Endodermal cell (in vitro differentiated cells): ENCODE data around the gene BMPR1B. TPM values are rescaled to one million over a fixed set of nuclear protein-coding genes. Genes with fewer than 3 reads are reported as not detected.
A peak's percentile ranks its signal among the peaks of the same experiment; 100 is the strongest.

Experiments used
- DNase-seq: peaks from one replicate; pipeline ENCODE4 v3.0.0-alpha.2; 2017
- H3K27ac ChIP-seq: 2 replicates; pipeline ENCODE4 v1.5.1; 2013; ENCODE audit warnings: mild to moderate bottlenecking, low read depth, low read length, moderate library complexity
- H3K27me3 ChIP-seq: 2 replicates; pipeline ENCODE4 v1.6.1; 2013; ENCODE audit warnings: mild to moderate bottlenecking, low read length, moderate library complexity; ENCODE audit not compliant: insufficient read depth, control insufficient read depth, poor library complexity, severe bottlenecking
- H3K36me3 ChIP-seq: 2 replicates; pipeline ENCODE4 v1.7.0; 2013; ENCODE audit warnings: mild to moderate bottlenecking, low read length, moderate library complexity; ENCODE audit not compliant: control insufficient read depth, insufficient read depth
- H3K4me1 ChIP-seq: one replicate; pipeline ENCODE4 v1.7.0; 2013; ENCODE audit warnings: low read length; ENCODE audit not compliant: control insufficient read depth, insufficient read depth
- H3K4me3 ChIP-seq: 2 replicates; pipeline ENCODE4 v1.5.1; 2013; ENCODE audit warnings: mild to moderate bottlenecking, low read length, moderate library complexity
- H3K9ac ChIP-seq: 2 replicates; pipeline ENCODE4 v1.6.1; 2013; ENCODE audit warnings: mild to moderate bottlenecking, low read length, moderate library complexity; ENCODE audit not compliant: poor library complexity, severe bottlenecking; ENCODE audit errors: extremely low read depth
- H3K9me3 ChIP-seq: 2 replicates; pipeline ENCODE4 v1.6.1; 2013; ENCODE audit warnings: mild to moderate bottlenecking, low read length, moderate library complexity; ENCODE audit not compliant: control insufficient read depth
- H3K27ac Mint-ChIP-seq: 2 replicates; pipeline ENCODE4 v1.8.0; 2020; ENCODE audit warnings: mixed read lengths
- H3K27me3 Mint-ChIP-seq: 2 replicates; pipeline ENCODE4 v1.8.0; 2021; ENCODE audit warnings: mild to moderate bottlenecking, mixed read lengths; ENCODE audit not compliant: insufficient read depth
- H3K36me3 Mint-ChIP-seq: 2 replicates; pipeline ENCODE4 v1.8.0; 2020; ENCODE audit warnings: low read depth, mixed read lengths
- H3K4me1 Mint-ChIP-seq: 2 replicates; pipeline ENCODE4 v1.8.0; 2020; ENCODE audit warnings: mixed read lengths
- H3K4me3 Mint-ChIP-seq: 2 replicates; pipeline ENCODE4 v1.8.0; 2020; ENCODE audit warnings: mild to moderate bottlenecking, moderate library complexity, mixed read lengths
- H3K9me3 Mint-ChIP-seq: 2 replicates; pipeline ENCODE4 v1.8.0; 2020; ENCODE audit warnings: mild to moderate bottlenecking, mixed read lengths
- CTCF ChIP-seq: fragments of 200-600 bp; sonication (generic); conservative IDR thresholded peaks from 2 replicates; pipeline ENCODE4 v1.5.0; 2021; ENCODE audit warnings: antibody characterized with exemption, mild to moderate bottlenecking
- WGBS, 2 experiments: methylation state at CpG; one replicate each; pipeline versions ENCODE4 v1.1.5 to v1.1.7; 2013; ENCODE audit warnings: missing lambda C conversion rate in 2 of 2, mixed read lengths in 1 of 2; ENCODE audit not compliant: insufficient coverage in 1 of 2, insufficient read length in 1 of 2; 5-methylcytosine and 5-hydroxymethylcytosine counted together
- total RNA-seq, 2 donors: library from RNA; stranded (reverse); fragmentation: NEBNext Ultra II Directional in 1 of 2; extraction: Animal tissue kit (Norgen Biotek cat#: 25700) in 1 of 2; gene quantifications; 2 replicates in 1 of 2; 3 replicates in 1 of 2; pipeline ENCODE4 v1.2.1, GENCODE V29; 2021

Gene BMPR1B
- total RNA-seq, 2 donors from 2014 or later = 2.8 to 3.6 TPM

GRCh38 chr4:95050980-95051701, 293.4 kb downstream of the BMPR1B start:
- Histone ChIP-seq H3K36me3 (no peaks in the 10 kb centered on the region), H3K4me3 (no peak overlapping the region), H3K9ac (no peak overlapping the region), H3K27ac (peak overlapping the region; percentile 86), H3K9me3 (no peaks in the 10 kb centered on the region), H3K27me3 (no peaks in the 10 kb centered on the region), H3K4me1 (no peaks in the 10 kb centered on the region)
- no peaks in the 10 kb centered on the region for H3K36me3 Mint-ChIP-seq
- DNase-seq = peak; percentile 61
- no peaks in the 10 kb centered on the region for H3K27me3 Mint-ChIP-seq
- H3K27ac Mint-ChIP-seq = peak overlapping the region; percentile 65
- no peak overlapping the region for H3K4me3 Mint-ChIP-seq
- 72 to 78% methylated on average over 13 of the region's 13 CpGs for WGBS, 2 experiments
- H3K4me1 Mint-ChIP-seq = peaks cover 8% of the 10 kb centered on the region
- TF ChIP-seq CTCF = no peak
- H3K9me3 Mint-ChIP-seq = no peaks in the 10 kb centered on the region

GRCh38 chr4:95051702-95052020, 293.9 kb downstream of the BMPR1B start:
- no peaks in the 10 kb centered on the region for H3K27me3 ChIP-seq
- Mint-ChIP-seq H3K4me1 (peaks cover 8% of the 10 kb centered on the region), H3K36me3 (no peaks in the 10 kb centered on the region), H3K27me3 (no peaks in the 10 kb centered on the region), H3K27ac (peak overlapping the region; percentile 65), H3K4me3 (no peak overlapping the region), H3K9me3 (no peaks in the 10 kb centered on the region)
- H3K4me1 ChIP-seq = no peaks in the 10 kb centered on the region
- 89% methylated on average over 2 of the region's 2 CpGs; no CpG with 5 or more reads in 1 of the 2 experiments for WGBS, 2 experiments
- no peaks in the 10 kb centered on the region for H3K36me3 ChIP-seq
- peak overlapping the region; percentile 86 for H3K27ac ChIP-seq
- no peaks in the 10 kb centered on the region for H3K9me3 ChIP-seq
- no peak overlapping the region for H3K4me3 ChIP-seq
- no peak overlapping the region for H3K9ac ChIP-seq
- no peak for DNase-seq
- TF ChIP-seq CTCF = no peak

- no peaks in the 10 kb centered on the region for H3K36me3 ChIP-seq
- no peak for TF ChIP-seq CTCF
- peaks cover 5% of the 10 kb centered on the region for H3K4me1 Mint-ChIP-seq
- no peak overlapping the region for H3K27ac Mint-ChIP-seq
- peaks cover under 1% of the 10 kb centered on the region for H3K9me3 ChIP-seq
- H3K9me3 Mint-ChIP-seq = peaks cover 3% of the 10 kb centered on the region
- H3K9ac ChIP-seq = no peak overlapping the region
- no peaks in the 10 kb centered on the region for H3K4me1 ChIP-seq
- no peak overlapping the region for H3K4me3 ChIP-seq
- no peaks in the 10 kb centered on the region for H3K27me3 Mint-ChIP-seq
- no peak overlapping the region for H3K27ac ChIP-seq
- 80% methylated on average over 1 of the region's 1 CpG; no CpG with 5 or more reads in 1 of the 2 experiments for WGBS, 2 experiments
- no peaks in the 10 kb centered on the region for H3K27me3 ChIP-seq
- no peak for DNase-seq
- no peaks in the 10 kb centered on the region for H3K36me3 Mint-ChIP-seq
- no peak overlapping the region for H3K4me3 Mint-ChIP-seq
These were observed 301.2 kb downstream of the BMPR1B start for GRCh38 chr4:95058991-95059390.
